Mesothelial cell of epicardium (in vitro differentiated cells): Measurements from ENCODE around the gene PARN. TPM values are rescaled to one million over a fixed set of nuclear protein-coding genes. Genes with fewer than 3 reads are reported as not detected.

Experiments used
- DNase-seq, 2 experiments: peaks; one replicate each; pipeline ENCODE4 v3.0.0; 2021; ENCODE audit warnings: low spot score in 2 of 2; ENCODE audit not compliant: unreplicated experiment in 2 of 2
- H3K27ac Mint-ChIP-seq: 2 replicates; pipeline ENCODE4 v1.8.0; 2021; ENCODE audit warnings: mixed read lengths
- H3K27me3 Mint-ChIP-seq: 2 replicates; pipeline ENCODE4 v1.8.0; 2021; ENCODE audit warnings: low read depth, mixed read lengths
- H3K36me3 Mint-ChIP-seq: 2 replicates; pipeline ENCODE4 v1.8.0; 2021; ENCODE audit warnings: mixed read lengths
- H3K4me1 Mint-ChIP-seq: 2 replicates; pipeline ENCODE4 v1.8.0; 2021; ENCODE audit warnings: mixed read lengths
- H3K4me3 Mint-ChIP-seq: 2 replicates; pipeline ENCODE4 v1.8.0; 2021; ENCODE audit warnings: mild to moderate bottlenecking, moderate library complexity, mixed read lengths
- H3K9me3 Mint-ChIP-seq: 2 replicates; pipeline ENCODE4 v1.8.0; 2021; ENCODE audit warnings: mixed read lengths
- CTCF ChIP-seq: fragments of 200-600 bp; sonication (generic); IDR thresholded peaks from one replicate; pipeline ENCODE4 v1.5.0; 2021; ENCODE audit warnings: antibody characterized with exemption; ENCODE audit not compliant: unreplicated experiment
- total RNA-seq: library from RNA; stranded (reverse); gene quantifications from 3 replicates; pipeline ENCODE4 v1.2.1, GENCODE V29; 2021

PARN gene
- total RNA-seq, 1 donor from 2014 or later = 35.6 TPM

- Mint-ChIP-seq H3K4me1 (no peaks in the 10 kb centered on the region), H3K4me3 (no peak overlapping the region), H3K36me3 (peaks cover 31% of the 10 kb centered on the region), H3K27me3 (no peaks in the 10 kb centered on the region), H3K27ac (no peak overlapping the region), H3K9me3 (peaks cover 19% of the 10 kb centered on the region)
- no peak for TF ChIP-seq CTCF
- DNase-seq = no peak
Measured at GRCh38 chr16:14476183-14476582, 153.9 kb downstream of the PARN start.

- no peak for TF ChIP-seq CTCF
- no peak for DNase-seq
- Mint-ChIP-seq H3K9me3 (peaks cover 15% of the 10 kb centered on the region), H3K4me1 (no peaks in the 10 kb centered on the region), H3K27me3 (no peaks in the 10 kb centered on the region), H3K27ac (no peak overlapping the region), H3K4me3 (no peak overlapping the region), H3K36me3 (peaks cover 27% of the 10 kb centered on the region)
Measured at GRCh38 chr16:14475370-14476139, 154.5 kb downstream of the PARN start.

GRCh38 chr16:14473488-14473887 lies 156.6 kb downstream of the PARN start:
- no peak for TF ChIP-seq CTCF
- Mint-ChIP-seq H3K27ac (no peak overlapping the region), H3K4me3 (no peak overlapping the region), H3K9me3 (peaks cover 3% of the 10 kb centered on the region), H3K36me3 (peaks cover 10% of the 10 kb centered on the region), H3K27me3 (no peaks in the 10 kb centered on the region), H3K4me1 (peaks cover 8% of the 10 kb centered on the region)
- no peak for DNase-seq

GRCh38 chr16:14472357-14472756 lies 157.7 kb downstream of the PARN start:
- H3K4me3 Mint-ChIP-seq = no peak overlapping the region
- H3K4me1 Mint-ChIP-seq = peaks cover 12% of the 10 kb centered on the region
- no peaks in the 10 kb centered on the region for H3K9me3 Mint-ChIP-seq
- H3K27ac Mint-ChIP-seq = no peak overlapping the region
- no peak for DNase-seq
- peaks cover 7% of the 10 kb centered on the region for H3K36me3 Mint-ChIP-seq
- H3K27me3 Mint-ChIP-seq = no peaks in the 10 kb centered on the region
- TF ChIP-seq CTCF = no peak

GRCh38 chr16:14470788-14471187 lies 159.3 kb downstream of the PARN start:
- H3K9me3 Mint-ChIP-seq = no peaks in the 10 kb centered on the region
- no peak for TF ChIP-seq CTCF
- H3K4me3 Mint-ChIP-seq = no peak overlapping the region
- H3K27me3 Mint-ChIP-seq = no peaks in the 10 kb centered on the region
- no peak for DNase-seq
- peaks cover 12% of the 10 kb centered on the region for H3K4me1 Mint-ChIP-seq
- H3K27ac Mint-ChIP-seq = no peak overlapping the region
- H3K36me3 Mint-ChIP-seq = no peaks in the 10 kb centered on the region
